ENCODE results near the gene ECM1.

The ECM1 gene

GRCh38 chr1:150560011-150560438 is 52.1 kb downstream of the ECM1 start:
- DNase-seq = peak; percentile 80

GRCh38 chr1:150560576-150561253 is 52.8 kb downstream of the ECM1 start:
- peak; percentile 90 for DNase-seq

GRCh38 chr1:150561254-150561973 is 53.5 kb downstream of the ECM1 start:
- DNase-seq = no peak

GRCh38 chr1:150561974-150562445 is 54.1 kb downstream of the ECM1 start:
- DNase-seq = peak; percentile 94

GRCh38 chr1:150562446-150563339 is 54.8 kb downstream of the ECM1 start:
- DNase-seq = peak; percentile 82
